GM19468 (cell line): ENCODE measurements around the gene BTNL9.
"Not testable (repeated sequence)": the region's sequence is repeated elsewhere in the genome, so short reads cannot be mapped to it uniquely, and the experiment has no call there.

ENCODE experiments used
- ATAC-seq: cut with Tn5 transposase; IDR thresholded peaks from one replicate; pipeline ENCODE4 v1.9.1; 2021; ENCODE audit warnings: mild to moderate bottlenecking, moderate library complexity, moderate number of reproducible peaks; ENCODE audit not compliant: unreplicated experiment; ENCODE audit errors: extremely low read depth

BTNL9 gene

GRCh38 chr5:181059297-181060230 is 19.5 kb downstream of the BTNL9 start:
- no peak for ATAC-seq

DNA sequence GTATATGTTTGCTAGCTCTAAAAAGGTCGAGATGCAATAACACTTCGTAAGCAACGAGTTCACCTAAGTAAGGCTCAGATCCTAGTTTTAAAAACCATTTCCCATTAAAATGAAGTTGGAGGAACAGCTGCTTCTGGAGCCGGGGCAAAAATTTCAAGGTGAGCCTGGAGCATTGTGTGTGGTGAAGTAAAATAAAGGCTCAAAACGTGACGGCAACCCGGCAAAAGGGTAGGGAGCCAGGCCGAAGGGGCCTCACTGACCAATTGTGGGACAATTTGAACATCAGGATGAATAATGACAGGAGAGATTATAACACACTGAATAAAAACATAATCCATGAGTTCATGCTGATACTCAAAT is 20.1 kb downstream of the BTNL9 start:
- no peak for ATAC-seq

DNA sequence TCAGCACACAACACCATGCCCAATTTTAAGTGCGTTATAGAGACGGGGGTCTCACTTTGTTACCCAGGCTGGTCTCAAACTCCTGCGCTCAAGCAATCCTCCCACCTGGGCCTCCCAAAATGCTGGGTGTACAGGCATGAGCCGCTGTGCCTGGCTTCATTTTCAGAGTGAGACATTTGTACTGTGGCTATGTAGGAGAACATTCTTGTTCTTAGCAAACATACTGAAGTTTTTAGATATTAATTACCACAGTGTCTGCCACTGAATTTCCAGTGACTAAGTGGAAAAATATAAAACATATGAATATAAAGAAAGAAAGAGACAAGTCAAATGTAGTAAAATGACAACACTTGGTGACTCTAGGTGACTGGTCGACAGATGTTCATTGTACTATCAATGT is 20.9 kb downstream of the BTNL9 start:
- ATAC-seq, result no peak

DNA sequence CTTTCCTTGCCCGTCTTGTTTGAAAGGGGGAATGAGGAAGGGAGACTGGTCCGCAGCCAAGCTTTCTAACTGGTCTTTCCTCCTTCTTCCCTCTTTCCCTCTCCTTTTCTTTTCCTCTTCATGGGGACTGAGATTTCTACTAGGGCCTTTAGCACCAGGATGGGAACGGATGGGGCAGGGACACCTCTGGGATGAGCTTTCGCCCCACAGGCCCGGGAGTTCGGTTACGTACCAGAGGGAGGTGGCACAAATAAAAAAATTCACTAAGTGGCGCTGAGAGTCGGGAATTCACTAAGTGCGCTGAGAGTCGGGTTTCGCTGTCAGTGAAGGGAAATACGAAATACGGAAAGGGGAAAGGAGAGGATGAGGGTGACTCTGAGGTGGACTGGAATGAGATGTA is 21.6 kb downstream of the BTNL9 start:
- no peak for ATAC-seq

GRCh38 chr5:181062631-181063030 is 22.6 kb downstream of the BTNL9 start:
- ATAC-seq, result no peak

DNA sequence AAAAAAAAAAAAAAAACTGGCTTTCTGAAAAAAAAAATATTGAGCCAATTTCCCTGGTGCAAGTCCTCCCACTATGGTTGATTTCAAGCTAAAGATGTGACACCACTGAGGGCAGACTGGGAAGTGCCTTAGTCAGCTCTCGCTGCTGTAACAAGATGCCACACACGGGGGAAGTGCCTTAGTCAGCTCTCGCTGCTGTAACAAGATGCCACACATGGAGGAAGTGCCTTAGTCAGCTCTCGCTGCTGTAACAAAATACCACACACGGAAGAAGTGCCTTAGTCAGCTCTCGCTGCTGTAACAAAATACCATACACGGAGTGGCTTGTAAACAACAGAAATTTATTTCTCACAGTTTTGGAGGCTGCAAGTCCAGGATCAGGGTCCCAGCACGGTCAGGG is 23.4 kb downstream of the BTNL9 start:
- no peak for ATAC-seq

DNA sequence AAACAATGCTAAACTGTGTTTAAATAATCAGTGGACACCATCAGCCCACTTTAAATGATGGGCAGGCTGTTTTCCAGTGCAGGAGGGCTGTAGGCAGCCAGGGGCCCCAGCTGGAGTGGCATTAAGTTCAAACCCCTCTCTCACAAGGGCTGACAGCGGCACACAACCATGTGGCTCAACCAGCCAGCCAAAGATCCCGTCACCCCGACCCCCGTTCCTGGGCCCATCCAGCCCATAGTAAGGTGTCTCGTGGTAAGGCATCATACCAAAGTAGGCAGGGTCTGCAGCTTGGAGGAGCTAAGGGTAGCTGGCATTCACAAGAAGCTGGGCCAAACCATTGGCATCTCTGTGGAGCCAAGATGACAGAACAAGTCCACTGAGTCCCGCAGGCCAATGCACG is 24.9 kb downstream of the BTNL9 start:
- ATAC-seq, result no peak

DNA sequence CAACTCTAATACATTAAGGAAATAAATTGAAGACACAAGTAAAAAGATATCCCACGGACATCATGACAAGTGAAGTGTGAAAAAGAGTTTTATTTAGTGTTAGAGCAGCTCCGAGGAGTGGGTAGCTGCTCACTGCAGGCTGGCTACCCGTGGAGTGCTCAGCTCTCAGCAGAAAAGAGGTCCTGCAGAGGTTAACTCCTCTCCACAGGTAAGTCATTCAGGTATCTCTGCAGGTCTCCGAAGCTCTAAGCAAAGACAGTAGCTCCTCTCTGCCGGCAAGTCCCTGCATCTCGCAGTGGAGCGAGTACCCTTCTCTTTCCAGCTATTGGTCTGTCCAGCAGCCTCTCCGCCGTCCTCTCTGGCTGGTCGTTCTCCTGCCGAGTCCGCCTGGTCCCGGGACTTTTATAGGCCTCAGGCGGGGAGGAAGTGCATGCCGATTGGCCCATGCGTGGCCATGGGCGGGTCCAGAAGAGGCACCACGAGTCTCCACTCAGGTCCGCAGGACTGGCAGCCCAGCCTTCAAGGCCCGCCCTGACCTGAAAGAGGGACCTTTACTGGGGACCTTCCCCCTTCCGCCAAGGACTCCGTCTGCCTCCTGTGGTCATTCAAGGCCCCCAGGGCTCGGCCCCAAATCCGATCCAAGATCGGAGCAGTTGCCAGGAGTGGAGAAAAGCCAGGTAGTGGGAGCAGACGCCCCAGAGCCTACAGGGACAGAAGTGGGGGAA is 29.9 kb downstream of the BTNL9 start:
- ATAC-seq, result no peak

- ATAC-seq, result no peak
Observed at GRCh38 chr5:181070523-181070922, 30.5 kb downstream of the BTNL9 start.

- no peak for ATAC-seq
Observed at GRCh38 chr5:181071257-181071656, 31.2 kb downstream of the BTNL9 start.

GRCh38 chr5:181076920-181077319 is 36.9 kb downstream of the BTNL9 start:
- ATAC-seq, result no peak

- no peak for ATAC-seq
Observed at GRCh38 chr5:181081989-181082388, 41.9 kb downstream of the BTNL9 start.

GRCh38 chr5:181084621-181085195 is 44.6 kb downstream of the BTNL9 start:
- no peak for ATAC-seq

- ATAC-seq, result no peak
Observed at GRCh38 chr5:181086026-181086883, 46.2 kb downstream of the BTNL9 start.

- ATAC-seq, result no peak
Observed at GRCh38 chr5:181086884-181087205, 46.8 kb downstream of the BTNL9 start.

- no peak for ATAC-seq
Observed at GRCh38 chr5:181087309-181087708, 47.2 kb downstream of the BTNL9 start.

- no peak for ATAC-seq
Observed at GRCh38 chr5:181088289-181088688, 48.2 kb downstream of the BTNL9 start.

- no peak for ATAC-seq
Observed at GRCh38 chr5:181092428-181092827, 52.4 kb downstream of the BTNL9 start.

GRCh38 chr5:181095162-181095561 is 55.1 kb downstream of the BTNL9 start:
- not testable (repeated sequence) for ATAC-seq

DNA sequence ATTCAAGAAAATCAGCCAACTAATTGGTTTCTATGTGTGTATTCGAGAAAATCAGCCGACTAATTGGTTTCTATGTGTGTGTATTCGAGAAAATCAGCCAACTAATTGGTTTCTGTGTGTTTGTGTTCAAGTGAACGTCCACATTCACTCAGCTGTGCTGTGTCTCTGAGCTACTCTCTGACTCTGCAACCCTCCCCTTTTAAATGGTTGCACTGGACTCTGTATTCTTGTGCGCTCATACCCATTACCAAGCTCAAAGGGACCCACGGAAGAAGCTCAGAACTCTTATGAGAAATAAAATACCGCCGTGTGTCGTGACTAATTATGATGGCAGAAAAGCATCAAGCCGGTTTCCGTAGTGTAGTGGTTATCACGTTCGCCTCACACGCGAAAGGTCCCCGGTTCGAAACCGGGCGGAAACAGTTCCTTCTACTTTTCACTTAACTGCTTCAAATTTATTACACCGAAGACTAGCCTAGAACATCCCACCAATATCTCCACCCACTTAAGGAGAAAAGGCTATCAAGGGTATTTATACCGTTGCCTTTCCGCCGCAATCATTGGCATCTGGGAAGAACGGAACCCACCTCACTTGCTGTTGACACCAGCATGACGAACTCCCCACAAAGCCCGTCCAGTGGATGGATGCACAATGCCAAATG is 56.8 kb downstream of the BTNL9 start:
- not testable (repeated sequence) for ATAC-seq
